ENCODE data around the gene CEACAM1. TPM values are rescaled to one million over a fixed set of nuclear protein-coding genes. Genes with fewer than 3 reads are reported as not detected.

Gene CEACAM1
- total and polyA plus RNA-seq, 9 of the 15 experiments (the other 6 are each of a cell fraction or from before 2014, with no cell fraction given): 0.04 to 0.16 (median 0.10) TPM; not detected in 1

GRCh38 chr19:42475366-42475765 is 52.9 kb downstream of the CEACAM1 start (continued):
- TF ChIP-seq POLR3A (IDR thresholded peaks at IDR 0.05; ENCODE audit: borderline replicate concordance, extremely low read depth, insufficient read depth, insufficient read length): no peak
- no peak for TF ChIP-seq THRB (CRISPR knock-in tag; conservative IDR thresholded peaks at IDR 0.05)
- no peak for TF ChIP-seq SRSF7 (optimal IDR thresholded peaks at IDR 0.05; ENCODE audit: low read depth, low read length)
- TF ChIP-seq HINFP (tag; conservative IDR thresholded peaks at IDR 0.05; ENCODE audit: low read depth): no peak
- TF ChIP-seq PRMT5 (CRISPR knock-in tag; IDR thresholded peaks at IDR 0.05): no peak
- TF ChIP-seq ZNF274 (IDR thresholded peaks at IDR 0.05; ENCODE audit: borderline replicate concordance, low read depth, low read length): no peak
- TF ChIP-seq ZNF277 (CRISPR knock-in tag; IDR thresholded peaks at IDR 0.05; ENCODE audit: borderline replicate concordance): no peak

Data from K562 (cell line).